SJSA1 (cell line): ENCODE measurements around the gene CASR. TPM values are rescaled to one million over a fixed set of nuclear protein-coding genes. Genes with fewer than 3 reads are reported as not detected.

Experiments used
- DNase-seq, 2 experiments: peaks; one replicate each; pipeline ENCODE4 v3.0.0-alpha.2; 2015 to 2020; ENCODE audit warnings: low spot score in 2 of 2, low read depth in 1 of 2
- H3K27ac ChIP-seq: fragments of 250-450 bp; sonication (Bioruptor Pico); 2 replicates; pipeline ENCODE4 v1.5.1; 2020; ENCODE audit warnings: mild to moderate bottlenecking, moderate library complexity
- H3K27me3 ChIP-seq: fragments of 250-450 bp; sonication (Bioruptor Pico); replicated peaks from 2 replicates; pipeline ENCODE4 v1.5.1; 2020; ENCODE audit warnings: mild to moderate bottlenecking, moderate library complexity
- H3K36me3 ChIP-seq: fragments of 250-450 bp; sonication (Bioruptor Pico); 2 replicates; pipeline ENCODE4 v1.5.1; 2020; ENCODE audit warnings: mild to moderate bottlenecking
- H3K4me1 ChIP-seq: fragments of 250-450 bp; sonication (Bioruptor Pico); replicated peaks from 2 replicates; pipeline ENCODE4 v1.6.1; 2021; ENCODE audit warnings: mild to moderate bottlenecking
- H3K4me3 ChIP-seq: fragments of 250-450 bp; sonication (Bioruptor Pico); 2 replicates; pipeline ENCODE4 v1.5.1; 2020; ENCODE audit warnings: mild to moderate bottlenecking
- H3K9me3 ChIP-seq: fragments of 250-450 bp; sonication (Bioruptor Pico); replicated peaks from 2 replicates; pipeline ENCODE4 v1.5.1; 2020; ENCODE audit warnings: mild to moderate bottlenecking
- total RNA-seq: library from RNA; depleted of rRNA; stranded (reverse); fragments of >200 nt; shearing (Covaris generic); gene quantifications from 2 replicates; pipeline ENCODE4 v1.2.3, GENCODE V29; 2014

Gene CASR
- total RNA-seq, 1 experiment from 2014 or later: not detected

DNA sequence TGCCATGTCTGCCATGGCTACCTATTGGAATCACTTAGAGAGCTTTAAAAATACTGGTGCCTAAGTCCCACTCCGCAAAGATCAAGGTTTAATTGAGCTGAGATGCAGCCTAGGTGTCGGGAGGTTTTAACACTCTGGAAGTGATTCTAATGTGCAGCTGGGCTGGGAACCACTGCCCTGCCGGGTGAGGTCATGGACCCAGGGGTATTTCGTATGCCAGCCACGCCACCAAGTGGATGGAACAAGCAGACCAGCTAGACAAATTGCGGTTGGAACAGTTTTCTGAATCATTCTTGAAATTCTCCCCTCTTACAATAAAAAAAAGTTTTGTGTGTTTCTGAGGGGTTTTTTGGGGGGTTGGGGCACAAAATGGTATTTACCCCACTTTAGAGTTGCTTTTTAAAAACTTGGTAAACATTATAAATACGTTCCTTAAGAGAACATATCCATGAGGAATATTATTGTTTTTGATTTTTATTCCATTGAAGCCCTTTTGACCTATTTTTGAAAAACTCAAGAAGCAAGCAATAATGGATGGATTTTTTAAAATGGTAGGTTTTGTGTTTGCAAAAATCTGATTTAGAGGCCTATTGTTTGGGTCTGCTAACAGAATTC, 75.4 kb downstream of the CASR start:
- 0 out of 2 replicates have a peak, but pooled peaks cover 6% of the 10 kb centered on the region for H3K4me1 ChIP-seq
- no peaks in the 10 kb centered on the region for H3K36me3 ChIP-seq
- no peaks in the 10 kb centered on the region for H3K9me3 ChIP-seq
- H3K27ac ChIP-seq: no peak overlapping the region
- H3K4me3 ChIP-seq: no peak overlapping the region
- peak; percentile 12 to 54 for DNase-seq
- H3K27me3 ChIP-seq: 0 out of 2 replicates have a peak, but pooled peaks cover 3% of the 10 kb centered on the region

DNA sequence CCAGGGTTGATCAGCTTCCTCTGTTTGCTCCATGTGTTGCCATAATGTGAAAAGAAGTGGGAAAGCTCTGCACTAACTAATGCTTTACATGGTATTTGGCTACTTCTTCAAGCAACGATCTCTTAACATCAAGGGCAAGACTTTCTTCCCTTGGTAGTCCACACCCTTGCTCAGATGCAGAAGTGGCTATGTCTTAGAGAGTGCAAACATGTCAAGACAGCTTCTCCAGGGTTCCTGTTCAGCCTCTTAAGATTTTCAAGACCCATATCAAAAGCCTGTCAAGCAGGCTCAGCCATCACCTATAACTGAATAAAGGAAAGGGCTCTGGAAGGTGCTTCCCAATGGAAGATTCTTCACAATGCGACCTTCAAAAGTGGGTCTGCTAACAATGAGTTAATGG, 76.7 kb downstream of the CASR start:
- no peaks in the 10 kb centered on the region for H3K9me3 ChIP-seq
- H3K4me1 ChIP-seq: 0 out of 2 replicates have a peak, but pooled peaks cover 6% of the 10 kb centered on the region
- H3K36me3 ChIP-seq: no peaks in the 10 kb centered on the region
- no peak overlapping the region for H3K27ac ChIP-seq
- 0 out of 2 replicates have a peak, but pooled peaks cover 3% of the 10 kb centered on the region for H3K27me3 ChIP-seq
- no peak for DNase-seq
- no peak overlapping the region for H3K4me3 ChIP-seq

DNA sequence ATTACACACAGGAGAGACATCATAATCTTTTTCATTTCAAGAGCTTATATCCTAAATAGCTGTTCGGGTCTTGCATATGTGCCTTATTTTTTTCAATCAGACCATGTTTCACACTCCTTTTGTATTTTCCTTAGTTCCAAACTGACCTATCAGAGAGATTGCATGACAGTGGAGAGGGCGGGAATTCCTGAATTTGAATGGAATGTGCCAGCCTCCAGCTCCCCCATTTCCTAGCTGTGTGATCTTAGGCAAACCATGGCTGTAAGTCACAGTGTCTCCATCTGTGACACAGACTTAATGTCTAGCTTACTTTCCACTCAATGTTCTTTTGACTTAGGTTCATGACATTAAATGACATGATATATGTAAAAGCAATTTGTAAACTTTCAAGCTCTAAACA, 79.6 kb downstream of the CASR start:
- no peak for DNase-seq
- Histone ChIP-seq H3K4me3 (no peak overlapping the region), H3K36me3 (no peaks in the 10 kb centered on the region), H3K4me1 (no peaks in the 10 kb centered on the region), H3K27ac (no peak overlapping the region), H3K27me3 (0 out of 2 replicates have a peak, but pooled peaks cover 3% of the 10 kb centered on the region), H3K9me3 (no peaks in the 10 kb centered on the region)

DNA sequence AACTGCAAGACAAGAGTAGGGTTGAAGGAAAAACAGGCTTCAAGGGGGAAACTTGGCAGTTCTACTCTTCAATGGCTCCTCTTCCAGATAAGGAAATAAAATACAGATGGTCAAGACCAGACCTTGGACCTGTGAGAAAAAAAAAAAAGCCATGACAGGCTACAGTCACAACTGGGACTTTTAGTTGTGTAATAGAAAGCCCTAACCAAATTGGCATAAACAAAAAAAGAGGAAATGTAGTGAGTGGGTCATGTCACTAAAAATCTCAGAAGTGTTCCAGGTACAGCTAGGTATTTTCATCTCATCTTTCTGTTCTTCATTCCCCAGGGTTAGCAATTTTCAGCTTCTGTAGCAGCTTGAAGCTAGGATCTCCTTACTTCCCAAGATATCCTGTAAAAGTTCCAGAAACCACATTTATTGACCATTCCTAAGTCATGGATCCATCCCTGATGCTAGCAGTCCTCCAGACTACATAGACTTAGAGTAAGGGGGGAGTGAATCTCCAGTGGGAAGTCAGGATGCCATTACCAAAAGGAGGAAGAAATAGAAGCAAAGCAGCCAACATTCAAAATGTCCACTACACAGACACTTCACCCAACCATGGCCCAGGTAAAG, 80.6 kb downstream of the CASR start:
- no peaks in the 10 kb centered on the region for H3K36me3 ChIP-seq
- H3K4me3 ChIP-seq: no peak overlapping the region
- H3K9me3 ChIP-seq: no peaks in the 10 kb centered on the region
- no peaks in the 10 kb centered on the region for H3K4me1 ChIP-seq
- no peak for DNase-seq
- 0 out of 2 replicates have a peak, but pooled peaks cover 3% of the 10 kb centered on the region for H3K27me3 ChIP-seq
- no peak overlapping the region for H3K27ac ChIP-seq

DNA sequence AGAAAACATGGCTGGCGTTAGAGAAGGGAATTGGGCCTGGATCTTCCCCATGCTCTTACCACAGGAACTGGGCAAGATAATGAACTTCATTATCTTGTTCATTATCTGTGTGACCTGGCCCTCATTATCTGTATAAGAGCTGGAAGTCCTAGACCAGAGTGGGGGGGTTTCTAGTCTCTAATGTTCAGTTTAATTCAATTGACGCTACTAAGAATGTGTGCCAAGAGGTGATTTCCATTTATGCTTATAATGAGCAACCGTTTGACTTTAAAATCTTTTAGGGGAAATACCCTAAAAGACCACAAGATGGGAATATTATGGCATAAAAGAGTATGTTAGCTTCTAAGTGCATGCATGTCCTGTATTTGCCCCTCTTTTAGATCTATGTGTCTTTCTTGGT, 82.5 kb downstream of the CASR start:
- no peaks in the 10 kb centered on the region for H3K4me1 ChIP-seq
- H3K27ac ChIP-seq: no peak overlapping the region
- no peak overlapping the region for H3K4me3 ChIP-seq
- no peaks in the 10 kb centered on the region for H3K9me3 ChIP-seq
- no peaks in the 10 kb centered on the region for H3K36me3 ChIP-seq
- DNase-seq: no peak
- 0 out of 2 replicates have a peak, but pooled peaks cover 3% of the 10 kb centered on the region for H3K27me3 ChIP-seq

DNA sequence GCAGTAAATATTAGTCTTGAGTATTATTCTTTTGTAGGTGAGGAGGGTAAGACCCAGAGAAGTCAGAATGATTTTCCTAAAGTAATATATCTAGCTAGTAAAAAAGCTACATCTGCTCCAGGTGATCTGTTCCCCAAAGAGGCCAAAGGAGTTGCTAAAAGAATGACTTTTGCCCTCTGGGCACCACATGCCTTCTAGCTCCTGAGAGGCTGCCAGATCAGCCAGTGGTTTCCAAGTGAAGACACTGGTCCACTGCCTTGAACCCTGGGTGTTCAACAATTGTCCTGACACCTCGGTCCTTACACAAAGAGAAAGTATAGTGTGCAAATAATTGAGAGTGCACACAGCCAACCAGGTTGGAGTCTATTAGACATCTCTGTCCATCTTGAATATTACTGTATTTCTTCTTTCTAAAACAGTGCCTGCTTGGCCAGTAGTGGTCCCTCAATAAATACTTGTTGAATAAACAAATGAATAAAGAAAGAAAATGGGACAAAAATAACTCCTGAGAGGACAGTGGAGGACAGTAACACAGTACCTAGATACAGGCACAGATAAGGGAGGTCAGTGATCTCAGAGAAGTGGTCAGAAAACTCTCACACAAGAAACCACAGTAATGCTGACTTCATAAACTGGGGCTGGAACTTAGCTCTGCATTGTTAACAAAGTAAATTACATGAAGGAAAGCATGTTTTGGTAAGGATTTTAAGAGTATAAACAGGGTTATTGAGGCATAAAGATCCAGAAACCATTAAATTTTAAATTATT, 85.0 kb downstream of the CASR start:
- no peak overlapping the region for H3K27ac ChIP-seq
- no peaks in the 10 kb centered on the region for H3K27me3 ChIP-seq
- H3K36me3 ChIP-seq: no peaks in the 10 kb centered on the region
- H3K9me3 ChIP-seq: no peaks in the 10 kb centered on the region
- no peaks in the 10 kb centered on the region for H3K4me1 ChIP-seq
- no peak overlapping the region for H3K4me3 ChIP-seq
- peak in 1 of 2 experiments; percentile 5 for DNase-seq

DNA sequence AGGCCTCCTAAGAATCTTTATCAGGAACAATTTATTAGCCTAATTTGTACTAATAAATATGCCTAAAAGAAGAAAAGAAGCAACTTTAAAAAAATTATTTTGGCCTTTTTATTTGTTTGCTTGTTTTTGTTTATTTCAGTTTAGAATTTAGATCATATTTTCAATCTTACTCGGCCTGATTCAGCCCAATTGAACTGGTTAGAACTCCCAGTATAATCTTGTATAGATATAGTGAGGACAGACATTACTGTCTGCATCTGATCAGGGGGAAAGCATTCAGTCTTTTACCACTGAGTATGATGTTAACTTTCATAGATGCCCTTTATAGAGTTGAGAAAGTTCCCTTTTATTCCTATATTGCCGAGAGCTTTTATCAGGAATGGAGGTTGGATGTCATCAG, 85.6 kb downstream of the CASR start:
- Histone ChIP-seq H3K27me3 (no peaks in the 10 kb centered on the region), H3K9me3 (no peaks in the 10 kb centered on the region), H3K4me3 (no peak overlapping the region), H3K4me1 (no peaks in the 10 kb centered on the region), H3K27ac (no peak overlapping the region), H3K36me3 (no peaks in the 10 kb centered on the region)
- DNase-seq: no peak

DNA sequence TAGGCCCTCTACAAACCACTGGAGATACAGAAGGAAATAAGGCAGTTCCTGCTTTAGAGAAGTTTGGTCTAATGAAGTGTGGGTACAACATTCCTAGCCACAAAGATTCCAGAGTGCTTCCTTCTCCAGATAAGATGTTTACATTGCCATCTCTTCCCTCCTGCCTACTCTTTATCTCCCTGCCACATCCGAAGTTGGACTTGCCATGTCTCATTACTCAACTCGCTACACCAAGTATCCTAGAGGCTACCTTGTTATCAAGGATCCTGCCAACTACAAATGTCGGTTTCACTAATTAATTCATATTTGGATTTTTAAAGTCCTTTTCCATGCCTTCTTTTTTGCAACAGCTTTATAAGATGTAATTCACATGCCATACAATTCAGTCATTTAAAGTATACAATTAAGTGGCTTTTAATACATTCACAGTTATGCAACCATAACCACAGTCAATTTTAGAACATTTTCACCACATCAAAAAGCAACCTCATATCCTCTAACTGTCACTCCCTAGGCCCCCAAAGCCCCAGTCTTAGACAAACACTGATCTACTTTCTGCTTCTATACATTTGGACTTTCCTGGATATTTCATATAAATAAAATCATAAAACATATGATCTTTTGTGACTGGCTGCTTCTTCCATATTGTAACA, 87.9 kb downstream of the CASR start:
- no peak overlapping the region for H3K27ac ChIP-seq
- H3K9me3 ChIP-seq: no peaks in the 10 kb centered on the region
- no peaks in the 10 kb centered on the region for H3K36me3 ChIP-seq
- no peaks in the 10 kb centered on the region for H3K4me1 ChIP-seq
- no peaks in the 10 kb centered on the region for H3K27me3 ChIP-seq
- H3K4me3 ChIP-seq: no peak overlapping the region
- DNase-seq: no peak

DNA sequence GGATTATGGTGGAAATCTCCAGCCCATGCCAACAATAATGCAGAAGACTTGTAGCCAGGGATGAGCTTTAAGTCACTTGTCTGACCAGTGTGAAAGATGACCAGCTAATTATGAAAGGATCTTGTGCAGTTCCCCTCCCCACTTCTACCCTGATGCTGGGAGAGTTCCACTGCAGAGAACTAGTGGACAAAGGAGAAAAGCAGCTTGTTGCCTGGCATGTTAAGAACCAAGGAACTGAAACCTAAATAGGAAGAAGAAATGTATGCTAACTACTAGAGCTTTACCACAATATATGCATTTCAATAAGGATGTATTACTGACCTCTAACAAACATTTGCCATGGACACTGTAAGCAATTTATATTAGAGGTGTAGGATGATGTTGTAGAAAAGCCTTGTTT, 89.4 kb downstream of the CASR start:
- no peak for DNase-seq
- H3K36me3 ChIP-seq: no peaks in the 10 kb centered on the region

DNA sequence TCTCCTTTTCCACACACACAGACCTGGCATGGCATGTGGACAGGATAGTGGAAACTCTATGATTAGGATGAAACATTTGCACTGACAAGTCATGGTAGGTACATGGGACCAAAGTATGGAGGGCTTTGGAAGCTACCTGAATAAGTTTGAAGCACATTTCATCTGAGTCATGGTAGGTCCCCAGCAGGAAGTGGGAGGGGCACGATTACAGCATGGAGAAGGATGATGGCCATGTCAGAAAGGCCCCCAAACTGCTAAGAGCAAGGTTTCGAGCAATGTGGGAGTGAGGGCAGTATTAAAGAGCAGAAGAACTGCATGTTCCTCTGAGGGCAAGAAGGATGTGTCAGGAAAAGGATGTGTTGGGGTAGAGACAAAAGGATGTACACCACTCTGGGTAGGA, 90.0 kb downstream of the CASR start:
- no peak for DNase-seq
- Histone ChIP-seq H3K36me3 (no peaks in the 10 kb centered on the region), H3K9me3 (no peaks in the 10 kb centered on the region), H3K4me3 (no peak overlapping the region), H3K4me1 (no peaks in the 10 kb centered on the region), H3K27me3 (no peaks in the 10 kb centered on the region), H3K27ac (no peak overlapping the region)

More for the DNA sequence above, 89.4 kb downstream of the CASR start:
- Histone ChIP-seq H3K9me3 (no peaks in the 10 kb centered on the region), H3K27ac (no peak overlapping the region), H3K4me3 (no peak overlapping the region), H3K4me1 (no peaks in the 10 kb centered on the region), H3K27me3 (no peaks in the 10 kb centered on the region)

DNA sequence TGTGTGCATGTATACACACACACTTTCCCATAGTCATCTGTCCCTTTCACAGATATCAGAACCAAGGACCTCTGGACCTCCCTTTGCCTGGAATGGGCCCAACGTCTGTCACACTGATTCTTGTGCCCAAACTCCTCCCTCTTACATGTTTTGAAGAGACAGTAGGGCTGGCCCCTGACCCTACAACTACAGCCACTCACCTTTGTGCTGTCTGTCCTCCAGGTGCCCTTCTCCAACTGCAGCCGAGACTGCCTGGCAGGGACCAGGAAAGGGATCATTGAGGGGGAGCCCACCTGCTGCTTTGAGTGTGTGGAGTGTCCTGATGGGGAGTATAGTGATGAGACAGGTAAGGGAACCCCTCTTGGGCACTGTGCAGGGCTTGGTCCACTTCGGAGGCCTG, 98.4 kb downstream of the CASR start:
- H3K9me3 ChIP-seq: no peaks in the 10 kb centered on the region
- H3K27ac ChIP-seq: no peak overlapping the region
- DNase-seq: no peak
- H3K36me3 ChIP-seq: no peaks in the 10 kb centered on the region
- H3K4me3 ChIP-seq: no peak overlapping the region
- no peaks in the 10 kb centered on the region for H3K4me1 ChIP-seq
- no peaks in the 10 kb centered on the region; the same call in 1 of the 2 replicates for H3K27me3 ChIP-seq

DNA sequence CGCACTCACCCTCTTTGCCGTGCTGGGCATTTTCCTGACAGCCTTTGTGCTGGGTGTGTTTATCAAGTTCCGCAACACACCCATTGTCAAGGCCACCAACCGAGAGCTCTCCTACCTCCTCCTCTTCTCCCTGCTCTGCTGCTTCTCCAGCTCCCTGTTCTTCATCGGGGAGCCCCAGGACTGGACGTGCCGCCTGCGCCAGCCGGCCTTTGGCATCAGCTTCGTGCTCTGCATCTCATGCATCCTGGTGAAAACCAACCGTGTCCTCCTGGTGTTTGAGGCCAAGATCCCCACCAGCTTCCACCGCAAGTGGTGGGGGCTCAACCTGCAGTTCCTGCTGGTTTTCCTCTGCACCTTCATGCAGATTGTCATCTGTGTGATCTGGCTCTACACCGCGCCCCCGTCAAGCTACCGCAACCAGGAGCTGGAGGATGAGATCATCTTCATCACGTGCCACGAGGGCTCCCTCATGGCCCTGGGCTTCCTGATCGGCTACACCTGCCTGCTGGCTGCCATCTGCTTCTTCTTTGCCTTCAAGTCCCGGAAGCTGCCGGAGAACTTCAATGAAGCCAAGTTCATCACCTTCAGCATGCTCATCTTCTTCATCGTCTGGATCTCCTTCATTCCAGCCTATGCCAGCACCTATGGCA, 100.5 kb downstream of the CASR start:
- no peaks in the 10 kb centered on the region for H3K9me3 ChIP-seq
- no peak overlapping the region for H3K27ac ChIP-seq
- no peak overlapping the region for H3K4me3 ChIP-seq
- H3K27me3 ChIP-seq: no peaks in the 10 kb centered on the region; the same call in 1 of the 2 replicates
- no peaks in the 10 kb centered on the region for H3K36me3 ChIP-seq
- H3K4me1 ChIP-seq: no peaks in the 10 kb centered on the region
- no peak for DNase-seq

DNA sequence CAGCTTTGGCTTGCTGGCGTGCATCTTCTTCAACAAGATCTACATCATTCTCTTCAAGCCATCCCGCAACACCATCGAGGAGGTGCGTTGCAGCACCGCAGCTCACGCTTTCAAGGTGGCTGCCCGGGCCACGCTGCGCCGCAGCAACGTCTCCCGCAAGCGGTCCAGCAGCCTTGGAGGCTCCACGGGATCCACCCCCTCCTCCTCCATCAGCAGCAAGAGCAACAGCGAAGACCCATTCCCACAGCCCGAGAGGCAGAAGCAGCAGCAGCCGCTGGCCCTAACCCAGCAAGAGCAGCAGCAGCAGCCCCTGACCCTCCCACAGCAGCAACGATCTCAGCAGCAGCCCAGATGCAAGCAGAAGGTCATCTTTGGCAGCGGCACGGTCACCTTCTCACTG, 101.0 kb downstream of the CASR start:
- Histone ChIP-seq H3K36me3 (no peaks in the 10 kb centered on the region), H3K27me3 (no peaks in the 10 kb centered on the region; the same call in 1 of the 2 replicates), H3K9me3 (no peaks in the 10 kb centered on the region), H3K4me3 (no peak overlapping the region), H3K27ac (no peak overlapping the region), H3K4me1 (no peaks in the 10 kb centered on the region)
- DNase-seq: no peak
